HK-2 (cell line): ENCODE measurements around the gene ANKRD24.
"Not testable (repeated sequence)": the region's sequence is repeated elsewhere in the genome, so short reads cannot be mapped to it uniquely, and the experiment has no call there.

Experiments used
- DNase-seq: peaks from one replicate; pipeline ENCODE4 v3.0.0-alpha.2; 2018; ENCODE audit not compliant: unreplicated experiment

Gene ANKRD24

GRCh38 chr19:4230237-4230636 is 47.7 kb downstream of the ANKRD24 start:
- DNase-seq, result not testable (repeated sequence)

- not testable (repeated sequence) for DNase-seq
Measured at GRCh38 chr19:4231521-4231920, 49.0 kb downstream of the ANKRD24 start.

- not testable (repeated sequence) for DNase-seq
Measured at GRCh38 chr19:4232139-4232538, 49.6 kb downstream of the ANKRD24 start.

GRCh38 chr19:4232614-4233281 is 50.3 kb downstream of the ANKRD24 start:
- no peak for DNase-seq

- peak; percentile 62 for DNase-seq
Measured at GRCh38 chr19:4233282-4233853, 50.9 kb downstream of the ANKRD24 start.

GRCh38 chr19:4234142-4234861 is 51.8 kb downstream of the ANKRD24 start:
- DNase-seq, result no peak

- no peak for DNase-seq
Measured at GRCh38 chr19:4234862-4235201, 52.3 kb downstream of the ANKRD24 start.

- DNase-seq, result not testable (repeated sequence)
Measured at GRCh38 chr19:4237510-4237909, 55.0 kb downstream of the ANKRD24 start.

GRCh38 chr19:4238831-4239230 is 56.3 kb downstream of the ANKRD24 start:
- DNase-seq, result no peak

GRCh38 chr19:4241824-4242430 is 59.4 kb downstream of the ANKRD24 start:
- DNase-seq, result no peak

- not testable (repeated sequence) for DNase-seq
Measured at GRCh38 chr19:4245938-4246337, 63.4 kb downstream of the ANKRD24 start.

GRCh38 chr19:4246767-4247593 is 64.5 kb downstream of the ANKRD24 start, which contains the start of gene YJU2:
Gene YJU2, plus strand, starts transcription at chr19:4247080. Its CDS starts 67 bp downstream, at chr19:4247147.
- DNase-seq, result peak; percentile 98

- DNase-seq, result no peak
Measured at GRCh38 chr19:4256563-4256962, 74.1 kb downstream of the ANKRD24 start.

- no peak for DNase-seq
Measured at GRCh38 chr19:4257025-4257424, 74.5 kb downstream of the ANKRD24 start.

- no peak for DNase-seq
Measured at GRCh38 chr19:4258181-4258580, 75.7 kb downstream of the ANKRD24 start.

GRCh38 chr19:4260613-4261191 is 78.2 kb downstream of the ANKRD24 start:
- DNase-seq, result no peak

GRCh38 chr19:4264812-4265211 is 82.3 kb downstream of the ANKRD24 start:
- no peak for DNase-seq

- no peak for DNase-seq
Measured at GRCh38 chr19:4266253-4267000, 83.9 kb downstream of the ANKRD24 start.

- peak; percentile 45 for DNase-seq
Measured at GRCh38 chr19:4267101-4267900, 84.8 kb downstream of the ANKRD24 start.
